KOPT-K1 (cell line): ENCODE results near the gene PNPLA6.
"Not testable (repeated sequence)": the region's sequence is repeated elsewhere in the genome, so short reads cannot be mapped to it uniquely, and the experiment has no call there.

ENCODE experiments used
- H3K27ac ChIP-seq: fragments of 200-600 bp; sonication (generic); 2 replicates; pipeline ENCODE4 v1.5.1; 2016; ENCODE audit warnings: antibody characterized with exemption, mild to moderate bottlenecking, low read depth, low read length; ENCODE audit not compliant: poor library complexity, severe bottlenecking
- H3K36me3 ChIP-seq: fragments of 200-600 bp; sonication (generic); 2 replicates; pipeline ENCODE4 v1.5.1; 2017; ENCODE audit warnings: antibody characterized with exemption, mild to moderate bottlenecking, low read length, moderate library complexity; ENCODE audit not compliant: insufficient read depth
- H3K9me3 ChIP-seq: fragments of 200-600 bp; sonication (generic); 2 replicates; pipeline ENCODE4 v1.5.1; 2017; ENCODE audit warnings: antibody characterized with exemption, low read length, mild to moderate bottlenecking; ENCODE audit not compliant: insufficient read depth, poor library complexity, severe bottlenecking

The PNPLA6 gene

DNA sequence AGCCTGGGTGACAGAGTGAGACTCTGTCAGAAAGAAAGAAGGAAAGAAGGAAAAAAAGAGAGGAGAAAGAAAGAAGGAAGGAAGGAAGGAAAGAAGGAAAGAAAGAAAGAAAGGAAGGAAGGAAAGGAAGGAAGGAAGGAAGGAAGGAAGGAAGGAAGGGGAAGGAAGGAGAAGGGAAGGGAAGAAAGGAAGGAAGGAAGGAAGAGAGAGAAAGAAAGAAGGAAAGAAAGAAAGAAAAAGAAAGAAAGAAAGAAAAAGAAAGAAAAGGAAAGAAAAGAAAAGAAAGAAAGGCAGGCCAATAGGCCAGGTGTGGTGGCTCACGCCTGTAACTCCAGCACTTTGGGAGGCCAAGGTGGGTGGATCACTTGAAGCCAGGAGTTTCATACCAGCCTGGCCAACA lies 41.9 kb downstream of the PNPLA6 start:
- H3K27ac ChIP-seq, H3K36me3 ChIP-seq, H3K9me3 ChIP-seq: not testable (repeated sequence)

DNA sequence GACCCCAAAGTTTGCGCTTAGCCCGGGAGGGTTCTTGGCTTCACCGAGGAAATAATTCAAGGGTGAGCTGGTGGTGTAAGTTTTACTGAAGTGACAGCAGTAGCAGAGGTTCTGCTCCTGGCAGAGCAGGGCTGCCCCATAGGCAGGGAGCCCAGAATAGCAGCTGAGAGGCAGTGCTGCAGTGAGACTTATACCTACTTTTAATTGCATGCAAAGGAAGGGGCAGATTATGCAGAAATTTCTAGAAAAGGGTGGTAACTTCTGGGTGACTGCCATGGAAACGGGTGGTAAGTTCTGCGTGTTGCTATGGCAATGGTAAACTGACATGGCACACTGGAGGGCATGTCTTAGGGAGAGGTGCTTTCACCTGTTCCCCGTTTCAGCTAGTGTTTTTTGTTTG lies 42.6 kb downstream of the PNPLA6 start:
- Histone ChIP-seq H3K27ac (no peak overlapping the region), H3K36me3 (no peaks in the 10 kb centered on the region), H3K9me3 (no peaks in the 10 kb centered on the region)

DNA sequence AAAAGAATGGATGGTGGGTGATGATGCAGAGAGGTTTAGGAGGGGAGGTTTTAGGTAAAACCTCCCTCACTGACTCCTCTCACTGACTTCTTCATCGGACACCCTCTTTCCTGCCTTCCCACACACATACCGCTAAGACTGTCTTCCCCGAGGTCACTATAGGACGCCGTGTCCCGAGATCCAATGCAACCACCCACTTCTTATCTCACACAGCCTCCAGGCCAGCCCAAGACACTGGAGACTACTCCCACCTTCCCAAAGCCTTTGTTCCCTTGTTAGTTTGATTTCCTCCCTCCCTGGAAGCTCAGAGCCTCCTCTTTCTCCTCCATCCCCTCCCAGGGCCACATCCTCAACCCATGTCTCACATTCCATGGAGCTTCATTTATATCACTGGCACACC lies 43.7 kb downstream of the PNPLA6 start:
- Histone ChIP-seq H3K27ac (no peak overlapping the region), H3K36me3 (no peaks in the 10 kb centered on the region), H3K9me3 (no peaks in the 10 kb centered on the region)

- no peak overlapping the region for H3K27ac ChIP-seq
Measured at GRCh38 chr19:7582446-7582845, 46.9 kb downstream of the PNPLA6 start.

GRCh38 chr19:7589822-7590221 lies 54.3 kb downstream of the PNPLA6 start:
- no peaks in the 10 kb centered on the region for H3K36me3 ChIP-seq
- no peaks in the 10 kb centered on the region for H3K9me3 ChIP-seq
- H3K27ac ChIP-seq, result no peak overlapping the region

More at GRCh38 chr19:7582446-7582845, 46.9 kb downstream of the PNPLA6 start:
- no peaks in the 10 kb centered on the region for H3K9me3 ChIP-seq
- H3K36me3 ChIP-seq, result no peaks in the 10 kb centered on the region

DNA sequence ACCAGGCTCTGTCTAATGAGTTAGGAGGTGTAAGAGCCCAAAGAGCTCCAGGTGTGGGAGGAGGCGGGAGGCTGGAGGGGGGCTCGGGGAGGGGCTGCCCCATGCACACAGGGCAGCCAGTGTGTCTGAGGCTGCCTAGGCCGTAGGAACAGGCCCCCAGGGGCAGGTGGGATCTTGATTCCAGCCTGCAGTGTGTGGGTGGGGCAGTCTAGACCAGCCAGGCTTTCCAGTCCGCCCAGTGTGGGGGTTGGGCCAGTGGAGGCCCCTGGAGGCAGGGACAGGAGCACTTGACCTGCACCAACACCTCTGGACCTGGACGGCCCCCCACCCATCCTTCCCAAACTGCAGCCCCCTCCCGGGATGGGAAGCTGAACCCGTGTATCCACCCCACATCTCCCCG lies 54.7 kb downstream of the PNPLA6 start:
- no peaks in the 10 kb centered on the region for H3K36me3 ChIP-seq
- H3K27ac ChIP-seq, result no peak overlapping the region
- no peaks in the 10 kb centered on the region for H3K9me3 ChIP-seq

DNA sequence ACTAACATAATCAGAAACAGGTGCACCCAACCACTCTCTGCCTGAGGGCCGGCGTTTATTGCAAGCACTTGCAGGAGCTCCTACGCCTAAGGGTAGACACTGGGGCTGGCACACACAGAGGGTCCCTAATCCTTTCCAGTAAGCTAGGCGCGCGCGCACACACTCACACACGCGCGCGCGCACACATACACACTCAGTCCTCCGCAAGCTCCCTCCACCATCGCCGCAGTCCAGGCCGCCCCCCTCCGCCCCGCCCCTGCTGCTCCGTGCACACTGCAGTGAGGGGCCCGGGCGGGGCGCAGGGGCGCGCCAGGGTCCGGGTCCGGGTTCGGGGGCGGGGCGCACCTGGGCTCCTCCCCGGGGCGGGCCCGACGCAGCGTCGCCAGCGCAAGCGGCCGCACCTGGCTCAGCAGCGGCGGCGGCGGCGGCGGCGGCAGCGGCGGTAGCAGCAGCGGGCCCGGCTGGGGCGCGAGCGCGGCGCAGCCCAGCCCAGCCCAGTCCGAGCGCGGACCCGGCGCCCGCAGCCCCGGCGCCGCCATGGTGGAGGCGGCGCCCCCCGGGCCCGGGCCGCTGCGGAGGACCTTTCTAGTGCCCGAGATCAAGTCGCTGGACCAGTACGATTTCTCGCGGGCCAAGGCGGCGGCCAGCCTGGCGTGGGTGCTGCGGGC lies 60.1 kb downstream of the PNPLA6 start, which contains the start of gene CAMSAP3:
CAMSAP3 (plus strand) TSS at position 398 of the 668 bp plus-strand sequence; CDS start at position 538, 140 bp downstream.
- H3K27ac ChIP-seq, result no peak within 1 kb of the TSS
- no peaks in the 10 kb centered on the region for H3K9me3 ChIP-seq
- H3K36me3 ChIP-seq, result no peaks in the 10 kb centered on the region

GRCh38 chr19:7596211-7596937 lies 60.9 kb downstream of the PNPLA6 start:
- Histone ChIP-seq H3K9me3 (no peaks in the 10 kb centered on the region), H3K36me3 (no peaks in the 10 kb centered on the region), H3K27ac (no peak overlapping the region)

GRCh38 chr19:7597689-7598088 lies 62.2 kb downstream of the PNPLA6 start:
- Histone ChIP-seq H3K36me3 (no peaks in the 10 kb centered on the region), H3K27ac (no peak overlapping the region)

DNA sequence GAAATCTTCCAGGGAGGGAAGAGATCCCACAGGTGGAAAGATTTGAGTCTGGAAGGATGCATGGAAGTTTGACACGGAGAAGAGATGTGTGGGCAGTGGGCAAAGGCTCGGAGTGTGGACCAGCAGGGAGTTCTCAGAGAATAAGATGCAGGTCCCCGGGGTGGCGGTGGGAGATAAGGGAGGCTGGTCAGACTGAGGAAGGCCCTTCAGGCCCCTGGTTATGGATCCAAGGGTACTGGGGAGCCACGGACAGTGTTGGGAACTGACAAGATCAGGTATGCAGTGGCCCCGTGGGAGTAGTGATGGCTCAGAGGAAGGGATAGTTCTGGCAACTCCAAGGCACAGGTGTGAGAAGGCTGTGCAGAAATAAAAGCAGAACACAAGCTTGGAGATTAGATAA lies 62.7 kb downstream of the PNPLA6 start:
- no peak overlapping the region for H3K27ac ChIP-seq
- H3K36me3 ChIP-seq, result no peaks in the 10 kb centered on the region
- H3K9me3 ChIP-seq, result no peaks in the 10 kb centered on the region

More at GRCh38 chr19:7597689-7598088, 62.2 kb downstream of the PNPLA6 start:
- H3K9me3 ChIP-seq, result no peaks in the 10 kb centered on the region

DNA sequence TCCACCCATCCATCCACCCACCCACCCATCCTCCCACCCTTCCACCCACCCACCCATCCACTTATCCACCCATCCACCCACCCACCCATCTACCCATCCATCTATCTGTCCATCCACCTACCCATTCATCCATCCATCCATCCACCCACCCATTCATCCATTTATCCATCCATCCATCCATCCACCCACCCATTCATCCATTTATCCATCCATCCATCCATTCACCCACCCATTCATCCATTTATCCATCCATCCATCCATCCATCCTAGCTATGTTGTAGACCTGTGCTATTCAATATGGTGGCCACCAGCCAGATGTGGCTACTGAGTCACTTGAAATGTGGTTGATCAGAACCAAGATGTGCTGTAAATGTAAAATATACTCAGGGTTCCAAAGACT lies 65.2 kb downstream of the PNPLA6 start:
- H3K9me3 ChIP-seq, result no peaks in the 10 kb centered on the region
- no peaks in the 10 kb centered on the region for H3K36me3 ChIP-seq
- no peak overlapping the region for H3K27ac ChIP-seq

DNA sequence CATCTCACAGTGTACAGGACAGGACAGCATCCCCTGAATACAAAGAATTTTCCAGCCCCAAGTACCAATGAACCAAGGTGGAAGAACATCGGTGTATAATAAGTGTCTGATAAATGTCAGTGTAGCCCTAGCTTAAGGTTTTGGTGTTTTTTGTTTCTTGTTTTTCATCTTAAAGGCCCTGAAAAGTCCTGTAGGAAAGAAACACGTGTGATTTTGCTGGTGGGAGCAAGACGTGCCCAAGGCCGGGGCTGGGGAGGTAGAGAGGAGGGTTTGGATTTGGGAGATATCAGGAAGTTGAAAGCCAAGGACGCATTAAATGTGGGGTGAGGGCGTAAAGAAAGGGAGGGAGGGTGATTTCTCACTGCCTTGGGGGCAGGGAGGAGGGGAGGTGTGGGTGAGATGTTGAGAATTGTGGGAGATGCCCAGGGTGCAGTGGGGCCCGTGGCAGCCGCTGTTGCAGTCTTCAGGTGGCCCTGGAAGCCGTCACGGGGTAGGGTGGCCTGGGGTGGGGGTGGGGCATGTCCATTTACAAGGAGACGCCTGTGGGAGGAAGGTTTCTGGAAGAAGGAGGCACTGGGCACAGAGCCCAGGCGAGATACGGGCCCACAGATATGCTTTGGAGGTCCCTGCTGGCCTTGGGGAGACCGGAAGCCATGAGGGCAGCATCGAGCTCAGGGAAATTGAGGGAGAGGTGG lies 66.9 kb downstream of the PNPLA6 start:
- Histone ChIP-seq H3K27ac (no peak overlapping the region), H3K36me3 (no peaks in the 10 kb centered on the region), H3K9me3 (no peaks in the 10 kb centered on the region)

DNA sequence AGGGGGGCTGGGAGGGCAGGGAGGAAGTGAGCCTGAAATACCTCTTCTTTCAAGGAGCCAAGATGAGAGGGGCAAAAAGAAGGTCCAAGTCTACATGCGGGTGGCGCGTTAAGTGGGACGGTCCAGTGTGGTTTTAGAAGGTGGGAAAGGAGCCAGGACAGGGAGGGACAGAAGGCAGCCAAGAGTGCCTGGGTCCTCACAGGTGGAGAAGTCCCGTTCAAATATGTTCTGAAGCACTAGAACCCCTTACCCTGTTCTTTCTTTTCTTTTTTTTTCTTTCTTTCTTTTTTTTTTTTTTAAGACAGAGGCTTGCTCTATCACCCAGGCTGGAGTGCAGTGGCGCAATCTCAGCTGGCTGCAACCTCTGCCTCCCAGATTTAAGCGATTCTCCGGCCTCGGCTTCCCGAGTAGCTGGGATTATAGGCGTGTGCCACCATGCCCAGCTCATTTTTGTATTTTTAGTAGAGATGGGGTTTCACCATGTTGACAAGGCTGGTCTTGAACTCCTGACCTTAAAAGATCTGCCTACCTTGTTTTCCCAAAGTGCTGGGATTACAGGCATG lies 67.5 kb downstream of the PNPLA6 start:
- Histone ChIP-seq H3K9me3 (no peaks in the 10 kb centered on the region), H3K27ac (no peak overlapping the region), H3K36me3 (no peaks in the 10 kb centered on the region)

DNA sequence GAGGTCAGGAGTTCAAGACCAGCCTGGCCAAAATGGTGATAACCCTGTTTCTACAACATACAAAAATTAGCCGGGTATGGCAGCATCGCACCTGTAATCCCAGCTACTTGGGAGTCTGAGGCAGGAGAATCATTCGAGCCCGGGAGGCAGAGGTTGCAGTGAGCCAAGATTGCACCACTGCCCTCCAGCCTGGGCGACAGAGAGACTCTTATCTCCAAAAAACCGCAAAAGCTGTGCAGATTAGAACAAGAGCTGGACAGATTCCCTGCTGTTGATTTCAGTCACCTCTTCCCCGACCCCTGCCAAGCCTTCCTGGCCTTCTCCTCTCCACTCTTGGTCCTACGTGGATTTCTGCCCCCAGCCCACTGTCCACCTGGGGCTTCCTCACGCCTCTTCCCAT lies 68.4 kb downstream of the PNPLA6 start:
- no peak overlapping the region for H3K27ac ChIP-seq
- H3K36me3 ChIP-seq, result no peaks in the 10 kb centered on the region
- H3K9me3 ChIP-seq, result no peaks in the 10 kb centered on the region

DNA sequence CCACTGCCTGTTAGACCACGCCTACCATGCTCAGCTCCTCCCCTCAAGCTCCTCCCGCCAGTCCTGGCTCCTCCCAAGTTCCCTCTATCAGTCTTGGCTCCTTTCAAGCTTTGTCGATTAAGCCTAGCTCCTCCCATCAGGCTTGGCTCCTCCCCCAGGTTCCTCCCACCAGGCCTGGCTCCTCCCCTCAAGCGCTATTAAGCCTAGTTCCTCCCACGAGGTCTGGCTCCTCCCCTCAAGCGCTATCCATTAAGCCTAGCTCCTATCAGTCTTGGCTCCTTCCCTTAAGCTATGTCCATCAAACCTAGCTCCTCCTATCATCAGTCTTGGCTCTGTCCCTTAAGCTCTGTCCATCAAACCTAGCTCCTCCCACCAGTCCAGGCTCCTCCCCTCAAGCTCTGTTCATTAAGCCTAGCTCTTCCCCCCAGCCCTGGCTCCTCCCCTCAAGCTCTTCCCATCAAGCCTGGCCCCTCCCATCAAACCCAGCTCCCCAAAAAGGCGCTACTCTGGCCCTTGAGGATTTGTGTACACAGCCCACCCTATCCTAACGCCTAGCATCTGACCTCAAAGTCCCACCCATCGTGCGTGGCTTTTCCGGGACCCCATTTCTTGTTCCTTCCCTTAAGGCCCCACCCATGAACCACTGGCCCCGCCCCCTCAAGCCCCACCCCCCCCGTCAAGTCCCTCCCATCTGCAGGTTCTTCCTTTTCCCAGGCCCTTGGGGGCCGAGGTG lies 70.1 kb downstream of the PNPLA6 start:
- no peaks in the 10 kb centered on the region for H3K9me3 ChIP-seq
- H3K27ac ChIP-seq, result no peak overlapping the region
- no peaks in the 10 kb centered on the region for H3K36me3 ChIP-seq
